Measurements from ENCODE around the gene IRX3.
"Not testable (repeated sequence)": the region's sequence is repeated elsewhere in the genome, so short reads cannot be mapped to it uniquely, and the experiment has no call there.

IRX3 gene

GRCh38 chr16:54275956-54276355 lies 10.6 kb downstream of the IRX3 start:
- DNase-seq (ENCODE audit: low read depth) = no peak

- DNase-seq (ENCODE audit: low read depth) = no peak
These were observed 13.0 kb downstream of the IRX3 start for GRCh38 chr16:54273566-54273965.

GRCh38 chr16:54270711-54271110 lies 15.9 kb downstream of the IRX3 start:
- no peak for DNase-seq (ENCODE audit: low read depth)

GRCh38 chr16:54269461-54269860 lies 17.1 kb downstream of the IRX3 start:
- no peak for DNase-seq (ENCODE audit: low read depth)

- no peak for DNase-seq (ENCODE audit: low read depth)
These were observed 17.8 kb downstream of the IRX3 start for GRCh38 chr16:54268766-54269165.

GRCh38 chr16:54268340-54268739 lies 18.2 kb downstream of the IRX3 start:
- no peak for DNase-seq (ENCODE audit: low read depth)

GRCh38 chr16:54266363-54266955 lies 20.1 kb downstream of the IRX3 start:
- DNase-seq (ENCODE audit: low read depth) = no peak

GRCh38 chr16:54265575-54266107 lies 20.9 kb downstream of the IRX3 start:
- DNase-seq (ENCODE audit: low read depth) = no peak

- no peak for DNase-seq (ENCODE audit: low read depth)
These were observed 33.5 kb downstream of the IRX3 start for GRCh38 chr16:54253118-54253517.

- DNase-seq (ENCODE audit: low read depth) = no peak
These were observed 37.5 kb downstream of the IRX3 start for GRCh38 chr16:54248863-54249710.

GRCh38 chr16:54247705-54248104 lies 38.9 kb downstream of the IRX3 start:
- DNase-seq (ENCODE audit: low read depth) = not testable (repeated sequence)

GRCh38 chr16:54246454-54246821 lies 40.1 kb downstream of the IRX3 start:
- no peak for DNase-seq (ENCODE audit: low read depth)

GRCh38 chr16:54245788-54246453 lies 40.7 kb downstream of the IRX3 start:
- no peak for DNase-seq (ENCODE audit: low read depth)

- no peak for DNase-seq (ENCODE audit: low read depth)
These were observed 42.3 kb downstream of the IRX3 start for GRCh38 chr16:54244061-54244886.

GRCh38 chr16:54243202-54243601 lies 43.4 kb downstream of the IRX3 start:
- no peak for DNase-seq (ENCODE audit: low read depth)

GRCh38 chr16:54242199-54242598 lies 44.4 kb downstream of the IRX3 start:
- DNase-seq (ENCODE audit: low read depth) = no peak

GRCh38 chr16:54241525-54241924 lies 45.1 kb downstream of the IRX3 start:
- DNase-seq (ENCODE audit: low read depth) = no peak

- DNase-seq (ENCODE audit: low read depth) = no peak
These were observed 46.1 kb downstream of the IRX3 start for GRCh38 chr16:54240271-54241129.

- DNase-seq (ENCODE audit: low read depth) = no peak
These were observed 47.1 kb downstream of the IRX3 start for GRCh38 chr16:54239456-54239855.

- no peak for DNase-seq (ENCODE audit: low read depth)
These were observed 49.8 kb downstream of the IRX3 start for GRCh38 chr16:54236773-54237172.

- DNase-seq (ENCODE audit: low read depth) = no peak
These were observed 53.0 kb downstream of the IRX3 start for GRCh38 chr16:54233615-54234014.
